Liver (tissue), 9 donors: Measurements from ENCODE around the gene LARGE2. TPM values are rescaled to one million over a fixed set of nuclear protein-coding genes. Genes with fewer than 3 reads are reported as not detected.

ENCODE experiments used
- DNase-seq: peaks from one replicate; pipeline ENCODE4 v3.0.0-alpha.2; 2017; ENCODE audit warnings: low spot score
- H3K27ac ChIP-seq, 2 donors: one replicate each; pipeline ENCODE4 v1.7.0; 2013; ENCODE audit warnings: inconsistent platforms in 2 of 2, low read length in 2 of 2, control low read depth in 1 of 2, low read depth in 1 of 2, mild to moderate bottlenecking in 1 of 2
- H3K27me3 ChIP-seq, 4 donors: one replicate each; pipeline versions ENCODE4 v1.6.1 to v1.7.0; 2013; ENCODE audit warnings: low read length in 3 of 4, inconsistent platforms in 1 of 4, mild to moderate bottlenecking in 1 of 4, moderate library complexity in 1 of 4; ENCODE audit not compliant: control insufficient read depth in 4 of 4, insufficient read depth in 4 of 4
- H3K36me3 ChIP-seq, 4 donors: one replicate each; pipeline versions ENCODE4 v1.6.1 to v1.7.0; 2013; ENCODE audit warnings: low read length in 3 of 4, mild to moderate bottlenecking in 3 of 4, low read depth in 1 of 4, moderate library complexity in 1 of 4; ENCODE audit not compliant: control insufficient read depth in 4 of 4, insufficient read depth in 3 of 4
- H3K4me1 ChIP-seq, 4 donors: one replicate each; pipeline versions ENCODE4 v1.6.1 to v1.7.0; 2013; ENCODE audit warnings: low read length in 3 of 4, mild to moderate bottlenecking in 3 of 4, moderate library complexity in 1 of 4; ENCODE audit not compliant: control insufficient read depth in 4 of 4, insufficient read depth in 4 of 4
- H3K4me3 ChIP-seq, 3 donors: one replicate each; pipeline versions ENCODE4 v1.6.1 to v1.7.0; 2013; ENCODE audit warnings: low read length in 3 of 3, control low read depth in 1 of 3, low read depth in 1 of 3, mild to moderate bottlenecking in 1 of 3
- H3K9ac ChIP-seq, 2 donors: one replicate each; pipeline ENCODE4 v1.7.0; 2013; ENCODE audit warnings: low read length in 2 of 2, mild to moderate bottlenecking in 2 of 2, moderate library complexity in 2 of 2, control low read depth in 1 of 2, low read depth in 1 of 2
- H3K9me3 ChIP-seq, 4 donors: one replicate each; pipeline versions ENCODE4 v1.6.1 to v1.7.0; 2013; ENCODE audit warnings: low read length in 3 of 4; ENCODE audit not compliant: control insufficient read depth in 4 of 4
- ATF3 ChIP-seq: IDR thresholded peaks from 2 replicates; pipeline ENCODE4 v1.6.1; 2016; ENCODE audit warnings: antibody characterized with exemption
- CTCF ChIP-seq: fragments of 150-350 bp; IDR thresholded peaks from 2 replicates; pipeline ENCODE4 v1.5.1; 2017; ENCODE audit warnings: improper control_type of control experiment, low read depth, low read length; ENCODE audit not compliant: missing input control
- EGR1 ChIP-seq, 2 donors: IDR thresholded peaks; 2 replicates each; pipeline ENCODE4 v1.6.1; 2016 to 2018; ENCODE audit warnings: antibody characterized with exemption in 2 of 2, low read depth in 2 of 2
- FOXA1 ChIP-seq: IDR thresholded peaks from 2 replicates; pipeline ENCODE4 v1.6.1; 2016; ENCODE audit warnings: antibody characterized with exemption
- FOXA2 ChIP-seq: IDR thresholded peaks from 2 replicates; pipeline ENCODE4 v1.6.1; 2016; ENCODE audit warnings: antibody characterized with exemption
- GABPA ChIP-seq, 2 donors: IDR thresholded peaks in 1 of 2; conservative IDR thresholded peaks in 1 of 2; 2 replicates each; pipeline ENCODE4 v1.6.1; 2016; ENCODE audit warnings: antibody characterized with exemption in 2 of 2, mild to moderate bottlenecking in 1 of 2, moderate library complexity in 1 of 2
- HNF4A ChIP-seq, 2 donors: conservative IDR thresholded peaks; 2 replicates each; pipeline ENCODE4 v1.6.1; 2016; ENCODE audit warnings: antibody characterized with exemption in 2 of 2, mild to moderate bottlenecking in 2 of 2
- HNF4G ChIP-seq: IDR thresholded peaks from 2 replicates; pipeline ENCODE4 v1.6.1; 2016; ENCODE audit warnings: antibody characterized with exemption
- JUND ChIP-seq, 2 donors: IDR thresholded peaks; 2 replicates each; pipeline ENCODE4 v1.6.1; 2016; ENCODE audit warnings: antibody characterized with exemption in 2 of 2
- MAX ChIP-seq: IDR thresholded peaks from 2 replicates; pipeline ENCODE4 v1.6.1; 2016; ENCODE audit warnings: antibody characterized with exemption
- NR2F2 ChIP-seq: IDR thresholded peaks from 2 replicates; pipeline ENCODE4 v1.6.1; 2016; ENCODE audit warnings: antibody characterized with exemption
- RAD21 ChIP-seq, 2 donors: IDR thresholded peaks; 2 replicates each; pipeline ENCODE4 v1.6.1; 2016; ENCODE audit warnings: antibody characterized with exemption in 2 of 2, mild to moderate bottlenecking in 2 of 2
- REST ChIP-seq: IDR thresholded peaks from 2 replicates; pipeline ENCODE4 v1.6.1; 2016; ENCODE audit warnings: antibody characterized with exemption, mild to moderate bottlenecking
- RXRA ChIP-seq, 2 donors: IDR thresholded peaks; 2 replicates each; pipeline ENCODE4 v1.6.1; 2017 to 2018; ENCODE audit warnings: antibody characterized with exemption in 2 of 2, mild to moderate bottlenecking in 1 of 2
- SP1 ChIP-seq: IDR thresholded peaks from 2 replicates; pipeline ENCODE4 v1.6.1; 2018; ENCODE audit warnings: antibody characterized with exemption, mild to moderate bottlenecking
- TAF1 ChIP-seq: conservative IDR thresholded peaks from 2 replicates; pipeline ENCODE4 v1.6.1; 2016; ENCODE audit warnings: antibody characterized with exemption, mild to moderate bottlenecking
- YY1 ChIP-seq: IDR thresholded peaks from 2 replicates; pipeline ENCODE4 v1.6.1; 2016; ENCODE audit warnings: antibody characterized with exemption, mild to moderate bottlenecking
- ZBTB33 ChIP-seq: IDR thresholded peaks from 2 replicates; pipeline ENCODE4 v1.6.1; 2016; ENCODE audit warnings: antibody characterized with exemption
- WGBS: extraction: QIAGEN DNeasy Blood & Tissue Kit; methylation state at CpG from one replicate; pipeline ENCODE4 v1.1.7; 2013; 5-methylcytosine and 5-hydroxymethylcytosine counted together
- polyA plus RNA-seq, 2 donors: library from polyadenylated mRNA; stranded (reverse) in 1 of 2; unstranded in 1 of 2; fragments of 200-250 nt in 1 of 2; fragments of >200 nt in 1 of 2; fragmentation: Nextera tagmentation in 1 of 2; extraction: Ambion mirVana in 1 of 2; gene quantifications; one replicate each; pipeline versions ENCODE4 v1.2.1 to v1.2.3, GENCODE V29; 2013 to 2015
- total RNA-seq, 2 donors: library from RNA; depleted of rRNA; stranded (reverse); fragments of >200 nt; gene quantifications; one replicate each; pipeline ENCODE4 v1.2.3, GENCODE V29; 2014
- donor health status: healthy.
- donor health status: healthy.
- donor health status: healthy.
- donor health status: healthy.
- donor health status: healthy.

The LARGE2 gene
- total and polyA plus RNA-seq, 4 donors = 1.3 to 1.9 (median 1.5) TPM

GRCh38 chr11:45918962-45919675 is 3.3 kb upstream of the LARGE2 start:
- Histone ChIP-seq H3K27me3 (no peaks in the 10 kb centered on the region), H3K4me3 (no peak overlapping the region), H3K36me3 (peaks cover 3 to 12% (median 6%) of the 10 kb centered on the region in 4 donors), H3K27ac (no peak overlapping the region), H3K4me1 (peaks cover 13 to 48% (median 35%) of the 10 kb centered on the region in 4 donors), H3K9ac (no peak overlapping the region), H3K9me3 (no peaks in the 10 kb centered on the region)
- no peak for DNase-seq
- whole genome bisulfite sequencing = 71% methylated on average over 7 of the region's 7 CpGs
- TF ChIP-seq JUND (IDR thresholded peaks at IDR 0.05) = no peak
- TF ChIP-seq NR2F2 = no peak
- no peak for TF ChIP-seq HNF4G
- no peak for TF ChIP-seq CTCF
- no peak for TF ChIP-seq EGR1 (IDR thresholded peaks at IDR 0.05; ENCODE audit: low read depth in 2 of 2)
- no peak for TF ChIP-seq YY1
- TF ChIP-seq SP1 = no peak
- no peak for TF ChIP-seq REST
- no peak for TF ChIP-seq RXRA (IDR thresholded peaks at IDR 0.05)
- TF ChIP-seq GABPA (IDR thresholded peaks at IDR 0.05 in 1 of 2, conservative IDR thresholded peaks at IDR 0.05 in 1 of 2) = no peak
- TF ChIP-seq ZBTB33 = no peak
- TF ChIP-seq FOXA1 = no peak
- TF ChIP-seq MAX = no peak
- no peak for TF ChIP-seq HNF4A (conservative IDR thresholded peaks at IDR 0.05)
- no peak for TF ChIP-seq RAD21 (IDR thresholded peaks at IDR 0.05)
- no peak for TF ChIP-seq FOXA2
- TF ChIP-seq ATF3 = no peak
- TF ChIP-seq TAF1 = no peak
